ENCODE measurements around the gene UBN1.
A peak's percentile ranks its signal among the peaks of the same experiment; 100 is the strongest.

The UBN1 gene

GRCh38 chr16:4802659-4803287 lies 44.5 kb upstream of the UBN1 start:
- TF ChIP-seq TAF1 (IDR thresholded peaks at IDR 0.05; ENCODE audit: borderline replicate concordance, insufficient read depth, low read length) (no peak), POLR2AphosphoS5 (IDR thresholded peaks at IDR 0.05; ENCODE audit: low read depth, low read length) (0 out of 2 replicates have a peak, but pooled peaks have one; percentile 27), SIN3A (IDR thresholded peaks at IDR 0.05; ENCODE audit: borderline replicate concordance, insufficient read depth, low read length) (0 out of 2 replicates have a peak, but pooled peaks have one; percentile 41), FOXP2 (optimal IDR thresholded peaks at IDR 0.05; ENCODE audit: borderline replicate concordance, extremely low read depth, extremely low read length, insufficient read depth) (no peak), REST (IDR thresholded peaks at IDR 0.05; ENCODE audit: insufficient read depth in 1 of 2, low read depth in 2 of 2, low read length in 2 of 2) (no peak)

- TF ChIP-seq POLR2AphosphoS5 (IDR thresholded peaks at IDR 0.05; ENCODE audit: low read depth, low read length) (no peak), FOXP2 (optimal IDR thresholded peaks at IDR 0.05; ENCODE audit: borderline replicate concordance, extremely low read depth, extremely low read length, insufficient read depth) (no peak), SIN3A (IDR thresholded peaks at IDR 0.05; ENCODE audit: borderline replicate concordance, insufficient read depth, low read length) (no peak), TAF1 (IDR thresholded peaks at IDR 0.05; ENCODE audit: borderline replicate concordance, insufficient read depth, low read length) (no peak), REST (IDR thresholded peaks at IDR 0.05; ENCODE audit: insufficient read depth in 1 of 2, low read depth in 2 of 2, low read length in 2 of 2) (no peak)
These were observed 43.9 kb upstream of the UBN1 start for GRCh38 chr16:4803401-4803844.

- no peak for TF ChIP-seq POLR2AphosphoS5 (IDR thresholded peaks at IDR 0.05; ENCODE audit: low read depth, low read length)
- no peak for TF ChIP-seq REST (IDR thresholded peaks at IDR 0.05; ENCODE audit: insufficient read depth in 1 of 2, low read depth in 2 of 2, low read length in 2 of 2)
- no peak for TF ChIP-seq TAF1 (IDR thresholded peaks at IDR 0.05; ENCODE audit: borderline replicate concordance, insufficient read depth, low read length)
- no peak for TF ChIP-seq SIN3A (IDR thresholded peaks at IDR 0.05; ENCODE audit: borderline replicate concordance, insufficient read depth, low read length)
- no peak for TF ChIP-seq FOXP2 (optimal IDR thresholded peaks at IDR 0.05; ENCODE audit: borderline replicate concordance, extremely low read depth, extremely low read length, insufficient read depth)
These were observed 43.2 kb upstream of the UBN1 start for GRCh38 chr16:4803898-4804762.

- no peak for TF ChIP-seq POLR2AphosphoS5 (IDR thresholded peaks at IDR 0.05; ENCODE audit: low read depth, low read length)
- TF ChIP-seq REST (IDR thresholded peaks at IDR 0.05; ENCODE audit: insufficient read depth in 1 of 2, low read depth in 2 of 2, low read length in 2 of 2): no peak
- no peak for TF ChIP-seq TAF1 (IDR thresholded peaks at IDR 0.05; ENCODE audit: borderline replicate concordance, insufficient read depth, low read length)
- no peak for TF ChIP-seq FOXP2 (optimal IDR thresholded peaks at IDR 0.05; ENCODE audit: borderline replicate concordance, extremely low read depth, extremely low read length, insufficient read depth)
- TF ChIP-seq SIN3A (IDR thresholded peaks at IDR 0.05; ENCODE audit: borderline replicate concordance, insufficient read depth, low read length): no peak
These were observed 42.0 kb upstream of the UBN1 start for GRCh38 chr16:4805231-4805630.

Data from PFSK-1 (cell line).